SKM-1 (cell line): Measurements from ENCODE around the gene RPL23.

Experiments used
- DNase-seq: peaks from one replicate; lab custom pipeline; 2025; ENCODE audit not compliant: unreplicated experiment; lab: John Stamatoyannopoulos, UW

Gene RPL23

DNA sequence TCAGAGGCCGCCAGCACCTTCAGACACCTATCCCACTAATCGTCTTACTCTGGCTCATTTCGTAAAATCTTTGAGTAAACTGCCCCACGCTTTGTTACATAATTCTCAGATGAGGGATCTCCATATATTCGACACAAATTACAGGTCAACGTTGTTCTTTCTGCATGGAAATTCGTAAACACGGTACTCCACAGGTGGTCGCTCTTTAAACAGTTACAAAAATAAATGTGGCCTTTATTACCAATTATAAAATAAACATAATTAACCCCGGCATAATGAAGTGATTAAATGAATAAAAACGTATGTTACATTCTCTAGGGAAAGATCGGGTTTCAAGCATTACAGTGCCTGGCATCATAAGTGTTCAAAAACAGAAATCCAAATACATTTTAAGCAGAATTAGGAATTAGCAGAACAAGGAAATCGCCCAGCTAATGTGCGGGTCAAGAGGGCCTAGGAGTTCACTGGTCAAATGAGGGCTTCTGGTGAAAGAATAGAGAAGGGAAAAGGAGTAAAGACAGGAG lies 53.2 kb downstream of the RPL23 start:
- DNase-seq, result no peak

DNA sequence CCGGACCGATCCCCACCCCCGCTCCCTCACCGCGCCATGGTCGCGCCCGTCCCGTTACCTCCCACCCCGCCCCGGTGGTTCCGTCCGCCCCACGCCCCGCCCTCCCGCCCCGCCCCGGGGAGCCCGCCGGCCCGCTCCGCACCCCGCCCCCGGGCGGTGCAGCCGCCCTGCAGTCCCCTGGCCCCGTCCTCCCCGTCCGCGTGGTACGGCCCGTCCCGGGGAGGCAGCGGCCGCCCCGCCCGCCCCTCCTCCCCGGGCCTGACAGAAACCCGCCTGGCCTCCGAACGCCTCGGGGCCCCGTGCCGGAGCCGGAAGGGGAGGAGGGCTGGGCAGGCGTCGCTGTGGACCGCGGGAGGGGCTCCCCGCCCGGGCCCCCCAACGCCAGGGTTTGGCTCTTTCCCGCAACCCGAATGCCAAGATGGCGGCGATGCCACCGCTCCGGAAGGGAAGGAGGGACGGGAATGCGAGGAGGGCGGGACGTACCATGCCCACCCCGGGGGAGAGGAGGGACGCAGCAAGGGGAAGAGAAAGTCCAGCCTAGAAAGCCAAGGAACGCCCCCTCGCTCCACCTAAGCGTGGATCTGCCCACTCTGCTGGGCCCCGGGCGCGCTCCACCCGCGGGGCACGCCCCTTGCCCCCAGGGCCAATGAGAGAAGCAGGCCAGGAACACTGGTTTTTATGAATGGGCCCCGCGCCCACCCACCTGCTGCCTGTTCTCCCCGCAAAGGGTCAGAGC lies 53.9 kb downstream of the RPL23 start, which contains the start of gene PIP4K2B:
Gene PIP4K2B (minus strand): TSS at position 56 of the 736 bp plus-strand sequence. CDS start 132 bp downstream, outside the sequence.
- DNase-seq, result peak; percentile 96

DNA sequence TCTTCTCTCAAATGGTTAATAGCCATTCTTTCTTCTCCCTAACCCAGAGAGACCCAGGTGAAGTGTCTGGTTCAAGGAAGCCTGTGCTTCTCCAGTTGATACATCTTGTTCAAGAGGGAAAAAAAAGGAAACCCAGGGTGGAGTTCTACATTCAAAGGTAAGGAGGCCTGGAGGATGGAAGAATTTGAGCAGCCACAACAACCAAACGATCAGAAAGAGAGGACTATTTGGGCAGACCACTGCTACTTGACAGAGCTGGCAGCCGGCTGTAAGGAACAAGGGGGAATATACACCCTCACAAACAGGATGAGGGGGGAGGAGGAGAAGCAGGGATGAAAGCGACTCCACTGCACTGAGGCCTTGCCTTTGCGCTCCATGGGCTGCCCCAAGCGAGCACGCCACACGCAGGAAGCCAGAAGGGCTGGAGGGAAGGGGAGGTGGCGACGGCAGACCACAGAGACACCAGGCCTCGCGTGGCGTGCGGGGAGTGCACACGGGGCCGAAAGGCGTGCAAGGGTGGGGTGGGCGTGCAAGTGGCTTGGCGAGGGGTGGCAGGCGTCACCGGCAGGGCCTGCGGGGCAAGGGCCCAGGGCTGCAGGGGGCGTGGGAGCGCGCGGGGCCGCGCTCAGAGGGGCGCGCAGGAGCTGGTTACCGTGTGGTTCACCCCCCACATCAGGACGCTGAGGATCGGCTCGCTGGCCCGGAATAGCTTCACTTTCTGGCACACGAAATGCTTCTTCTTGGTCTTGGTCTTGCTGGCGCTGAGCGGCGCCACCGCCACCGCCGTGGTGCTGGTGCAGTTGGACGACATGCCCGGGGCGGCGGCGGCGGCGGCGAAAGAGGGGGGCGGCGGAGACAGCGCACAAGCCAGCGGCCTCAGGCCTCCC lies 54.7 kb downstream of the RPL23 start:
- DNase-seq, result no peak
